Fibroblast of skin of left biceps (primary cell): ENCODE results near the gene WNT9B.

Source experiments
- DNase-seq, 2 experiments: peaks; one replicate each; pipeline ENCODE4 v3.0.0-alpha.2; 2013; ENCODE audit warnings: low read depth in 2 of 2

The WNT9B gene

DNA sequence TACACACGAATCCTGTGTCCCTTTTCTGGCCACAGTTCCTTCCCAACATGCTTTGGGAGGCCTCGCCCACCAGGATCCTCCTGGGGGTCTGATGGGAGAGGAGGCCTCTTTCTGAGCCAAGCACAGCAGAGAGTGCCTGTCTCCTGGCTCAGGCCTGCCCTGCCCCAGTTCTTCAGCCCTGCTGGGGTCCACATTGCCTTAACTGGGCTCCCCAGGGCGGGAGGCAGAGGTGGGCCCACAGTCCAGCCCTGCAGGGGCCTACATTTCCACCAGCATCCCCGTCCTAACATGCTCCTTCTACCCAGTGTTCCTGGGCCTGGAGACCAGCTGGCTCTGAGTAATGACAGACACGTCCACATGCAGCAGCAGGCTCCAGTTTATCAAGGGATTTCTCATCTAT is 29.6 kb downstream of the WNT9B start:
- no peak for DNase-seq

DNA sequence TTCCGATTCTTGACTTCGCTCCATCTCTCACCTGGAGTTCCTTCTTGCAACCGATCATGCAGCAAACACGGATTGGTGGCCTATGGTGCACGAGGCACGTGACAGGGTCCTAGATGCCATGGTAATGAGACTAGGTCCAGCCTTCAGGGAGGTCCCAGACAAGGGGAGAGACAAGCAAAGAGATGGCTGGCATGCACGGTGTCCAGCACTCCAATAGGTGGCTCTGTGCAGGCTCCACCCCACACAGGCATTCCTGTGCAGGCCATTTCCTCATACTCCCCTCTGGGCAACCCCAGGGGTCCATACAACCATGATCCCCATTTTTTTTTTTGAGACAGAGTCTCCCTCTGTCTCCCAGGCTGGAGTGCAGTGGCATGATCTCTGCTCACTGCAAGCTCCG is 31.3 kb downstream of the WNT9B start:
- no peak for DNase-seq

DNA sequence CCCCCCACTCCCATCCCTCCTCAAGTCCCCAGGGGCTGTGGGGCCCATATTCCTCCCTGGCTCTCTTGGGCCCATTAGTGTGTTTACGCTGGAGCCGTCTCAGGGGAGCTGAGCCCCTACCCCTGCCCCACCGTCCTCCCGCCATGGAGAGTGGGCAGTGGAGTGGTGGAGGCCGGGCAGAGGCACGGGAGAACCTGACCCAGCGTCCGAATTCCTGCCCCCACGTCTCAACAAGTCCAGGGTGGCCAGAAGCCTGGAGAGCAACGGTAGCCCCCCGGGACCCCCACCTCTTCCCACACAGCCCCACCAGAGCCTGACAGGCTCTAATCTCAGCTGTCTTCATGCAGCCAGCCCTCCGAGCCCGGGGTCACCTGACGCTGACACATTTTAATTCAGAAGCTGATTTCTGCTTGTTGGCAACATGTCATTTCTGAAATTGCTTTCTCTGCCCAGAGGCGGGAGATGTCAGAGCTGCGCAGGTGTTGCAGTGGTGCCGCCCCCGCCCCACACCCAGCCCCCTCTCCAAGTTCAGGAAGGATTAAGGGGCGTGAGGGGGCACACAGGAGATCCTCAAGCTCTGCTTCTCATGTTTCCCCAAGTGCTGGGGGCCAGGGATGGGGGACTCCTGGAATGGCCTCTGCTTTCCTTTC is 32.6 kb downstream of the WNT9B start:
- DNase-seq: no peak

DNA sequence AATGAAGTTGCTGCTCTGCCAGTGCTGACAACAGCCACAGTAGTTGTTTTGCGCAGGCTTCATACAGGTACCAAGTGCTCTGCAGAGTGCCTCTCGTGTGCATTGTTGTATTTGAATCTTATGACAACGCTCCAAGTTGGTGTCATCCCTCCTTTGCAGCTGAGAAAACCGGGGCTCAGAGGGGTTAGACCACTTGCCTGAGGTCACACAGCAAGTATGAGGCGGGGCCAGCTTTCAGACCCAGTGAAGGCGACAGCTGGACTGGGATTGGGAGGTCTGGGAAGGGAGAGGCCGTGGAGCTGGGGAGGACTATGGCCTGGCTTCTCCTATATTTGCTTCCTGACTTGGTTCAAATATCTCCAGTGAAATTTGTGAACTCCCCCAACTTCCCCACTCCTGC is 33.2 kb downstream of the WNT9B start:
- DNase-seq: no peak

DNA sequence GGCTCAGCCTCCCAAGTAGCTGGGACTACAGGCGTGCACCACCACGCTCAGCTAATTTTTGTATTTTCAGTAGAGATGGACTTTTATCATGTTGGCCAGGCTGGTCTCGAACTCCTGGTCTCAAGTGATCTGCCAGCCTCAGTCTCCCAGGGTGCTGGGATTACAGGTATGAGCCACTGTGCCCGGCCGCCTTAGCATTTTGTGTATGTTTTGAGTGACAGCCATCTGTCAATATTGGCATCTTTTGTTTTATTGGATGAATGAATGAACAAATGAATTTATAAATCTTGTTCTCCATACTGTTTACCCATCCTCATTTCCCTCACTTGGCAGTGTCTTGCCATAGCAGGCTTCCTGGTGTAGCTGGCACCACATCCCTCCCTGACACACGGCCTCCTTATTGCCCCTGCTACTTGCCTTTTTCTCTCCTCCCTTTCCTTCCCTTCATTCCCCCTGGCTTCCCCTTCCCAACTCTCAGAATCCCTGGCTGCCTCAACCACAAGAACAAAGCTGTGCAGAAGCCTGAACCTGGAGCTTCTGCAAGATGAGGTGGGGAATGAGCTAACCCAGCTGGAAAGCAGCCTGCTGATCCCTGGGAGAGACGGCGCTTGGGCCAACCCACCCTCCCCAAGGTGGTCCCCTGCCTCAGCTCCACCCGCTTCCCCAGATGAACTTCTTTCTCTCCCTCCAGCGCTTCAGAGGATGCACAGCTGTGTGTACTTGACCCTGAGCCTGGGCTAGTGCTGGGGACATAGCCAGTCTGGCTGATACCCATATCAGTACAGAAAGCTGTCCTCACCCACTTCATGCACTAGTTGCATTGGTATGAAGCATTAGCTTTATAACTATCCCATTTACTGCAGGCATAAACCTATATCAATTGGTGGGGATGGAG is 34.3 kb downstream of the WNT9B start:
- no peak for DNase-seq

DNA sequence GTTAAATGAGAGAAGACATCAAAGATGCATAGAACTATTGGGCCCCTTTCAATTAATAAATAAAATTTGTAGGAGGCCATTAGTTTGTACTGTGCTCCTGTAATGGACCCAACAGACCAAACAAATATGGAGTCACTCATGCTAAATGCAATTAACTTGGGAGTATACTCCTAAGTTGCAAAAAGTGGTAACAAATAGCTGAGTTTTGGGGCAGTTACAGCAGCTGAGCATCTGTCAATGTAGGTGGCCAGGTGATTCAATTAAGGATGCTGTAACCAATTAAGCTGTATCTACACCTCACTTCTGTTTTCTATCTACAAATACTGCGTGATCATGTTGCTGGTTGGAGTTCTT is 34.9 kb downstream of the WNT9B start:
- no peak for DNase-seq

DNA sequence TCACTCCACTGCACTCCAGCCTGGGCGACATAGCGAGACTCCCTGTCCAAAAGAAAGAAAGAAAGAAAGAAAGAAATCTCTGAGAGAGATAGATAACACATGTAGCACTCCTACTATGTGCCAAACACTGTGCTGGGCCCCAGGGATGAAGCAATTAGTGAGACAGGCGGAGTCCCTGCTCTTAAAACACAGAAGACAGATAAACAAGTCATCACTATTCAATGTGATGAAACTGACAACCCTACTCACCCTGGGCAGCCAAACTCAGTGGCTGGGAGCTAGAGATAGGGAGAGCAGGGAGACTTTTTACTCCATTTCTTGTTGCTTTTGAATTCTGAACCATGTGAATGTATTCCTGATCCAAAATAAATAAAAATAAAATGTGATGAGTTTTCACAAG is 36.3 kb downstream of the WNT9B start:
- DNase-seq: no peak

DNA sequence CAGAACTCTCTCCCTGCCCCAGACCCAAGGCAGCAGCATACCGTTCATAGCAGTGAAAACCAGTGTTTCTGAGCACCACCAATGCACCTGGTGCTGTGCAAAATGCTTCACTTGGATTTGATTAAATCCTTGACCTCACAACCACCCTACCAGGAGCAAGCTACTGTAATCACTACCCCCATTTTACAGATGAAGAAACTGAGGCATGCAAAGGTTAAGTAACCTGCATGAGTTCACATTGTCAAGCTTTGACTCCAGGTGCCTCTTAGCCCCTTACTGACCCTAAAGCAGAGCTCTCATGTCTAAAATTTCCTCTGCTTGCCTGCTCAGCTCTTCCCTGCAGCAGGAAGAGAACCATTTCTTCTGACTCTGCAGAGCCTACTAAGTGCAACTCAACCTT is 37.3 kb downstream of the WNT9B start:
- DNase-seq: no peak

DNA sequence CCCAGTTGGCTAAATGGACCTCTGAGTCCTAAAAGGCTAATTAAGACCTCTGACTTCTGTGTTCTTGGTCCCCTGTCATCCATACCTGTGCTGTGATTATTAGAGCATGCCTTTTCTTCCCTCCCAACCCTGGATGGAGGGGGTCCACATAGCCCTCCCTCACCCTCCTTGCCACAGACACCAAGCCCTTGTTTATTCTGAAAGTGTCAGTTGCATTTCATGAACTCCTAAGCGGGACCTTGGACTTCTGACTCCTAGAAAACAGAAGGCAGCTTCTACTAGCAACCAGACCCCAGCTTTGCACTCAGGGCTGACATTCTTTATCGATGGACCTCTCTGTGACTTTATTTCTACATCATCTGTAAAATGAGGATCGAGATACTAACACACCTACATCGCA is 38.1 kb downstream of the WNT9B start:
- DNase-seq: no peak

DNA sequence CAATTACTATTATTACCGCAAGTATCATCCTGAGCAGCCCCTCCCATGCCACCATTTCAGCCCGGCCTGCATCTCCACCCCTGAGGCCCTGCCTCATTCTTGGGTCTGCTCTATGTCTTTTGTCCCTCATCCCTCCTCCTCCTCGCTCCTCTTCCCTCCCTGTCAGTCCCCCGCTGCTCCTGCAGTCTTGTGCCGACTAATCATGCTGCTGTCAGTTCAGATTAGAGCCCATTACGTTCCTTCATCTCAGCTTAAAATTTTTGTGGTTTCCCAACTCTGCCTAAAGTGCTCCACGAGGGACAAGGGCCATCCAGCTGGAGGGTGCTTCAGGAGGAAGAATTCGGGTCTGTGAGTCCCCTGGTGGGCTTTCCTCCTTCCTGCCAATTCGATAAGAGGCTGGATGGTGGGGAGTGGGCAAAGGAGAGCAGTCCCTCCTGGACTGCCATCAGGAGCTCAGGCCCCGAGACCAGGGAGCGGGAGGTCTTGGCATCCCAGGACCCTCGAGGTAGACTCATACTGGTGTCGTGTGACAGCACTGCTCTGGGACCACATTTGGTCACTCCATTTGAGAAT is 38.7 kb downstream of the WNT9B start:
- DNase-seq: no peak

DNA sequence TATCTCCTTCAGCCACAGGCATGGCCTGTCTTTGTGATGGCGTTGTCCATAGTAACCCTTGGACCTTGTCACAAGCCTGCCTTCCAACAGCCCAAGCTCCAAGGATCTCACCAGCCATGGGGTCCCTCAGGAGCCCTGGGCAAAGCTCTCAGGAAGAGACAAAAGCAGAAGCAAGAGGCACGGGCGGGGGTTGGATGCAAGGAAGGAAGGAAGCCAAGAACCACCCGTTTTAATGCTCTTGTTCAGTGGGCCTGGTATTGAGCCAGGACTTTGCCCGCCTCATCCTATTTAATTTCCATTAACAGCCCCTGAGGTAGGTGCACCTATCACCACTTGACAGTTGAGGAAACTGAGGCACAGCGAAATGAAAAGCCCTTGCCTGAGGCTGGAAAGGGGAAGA is 39.3 kb downstream of the WNT9B start:
- DNase-seq: no peak

DNA sequence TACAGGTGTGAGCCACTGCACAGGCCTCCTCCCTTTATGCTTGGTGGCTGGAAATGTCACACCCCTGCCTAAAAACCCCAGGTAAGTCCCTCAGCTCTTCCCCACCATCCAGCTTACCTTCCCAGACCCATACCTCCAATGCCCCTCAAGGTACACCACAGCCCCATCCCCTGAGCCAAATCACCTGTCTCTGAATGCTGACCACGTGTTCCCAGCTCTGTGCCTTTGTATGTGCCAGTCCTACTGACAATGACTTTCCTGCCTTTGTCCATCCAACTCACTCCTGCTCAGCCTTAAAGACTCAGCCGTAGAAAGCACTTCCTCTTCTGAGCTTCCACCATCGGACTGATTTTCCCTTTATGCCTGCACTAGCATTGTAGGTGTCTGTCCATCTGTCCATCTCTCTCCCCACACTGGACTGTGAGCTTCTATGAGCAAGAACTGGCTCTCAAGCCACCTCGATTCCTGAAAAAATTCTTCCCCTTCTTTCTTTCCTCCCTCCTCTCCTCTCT is 40.9 kb downstream of the WNT9B start:
- DNase-seq: no peak

DNA sequence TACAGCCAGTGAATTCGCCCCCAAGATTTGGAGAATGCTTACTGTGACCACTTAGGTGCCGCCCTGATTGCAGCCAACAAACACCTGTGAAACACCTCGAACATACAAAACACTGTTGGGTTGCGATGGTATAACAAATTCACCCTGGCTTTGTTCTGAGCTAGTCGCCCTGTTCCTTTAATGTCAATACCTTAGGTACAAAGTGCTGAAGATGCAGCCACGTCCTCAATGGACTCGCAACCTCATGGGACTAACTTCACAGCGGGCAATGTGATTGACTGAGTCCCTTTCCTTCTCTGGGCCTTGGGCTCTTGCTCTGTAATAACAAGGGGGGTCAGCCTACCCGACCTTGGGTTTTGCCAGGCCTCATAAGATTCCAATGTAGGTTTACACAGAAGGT is 42.6 kb downstream of the WNT9B start:
- no peak for DNase-seq

DNA sequence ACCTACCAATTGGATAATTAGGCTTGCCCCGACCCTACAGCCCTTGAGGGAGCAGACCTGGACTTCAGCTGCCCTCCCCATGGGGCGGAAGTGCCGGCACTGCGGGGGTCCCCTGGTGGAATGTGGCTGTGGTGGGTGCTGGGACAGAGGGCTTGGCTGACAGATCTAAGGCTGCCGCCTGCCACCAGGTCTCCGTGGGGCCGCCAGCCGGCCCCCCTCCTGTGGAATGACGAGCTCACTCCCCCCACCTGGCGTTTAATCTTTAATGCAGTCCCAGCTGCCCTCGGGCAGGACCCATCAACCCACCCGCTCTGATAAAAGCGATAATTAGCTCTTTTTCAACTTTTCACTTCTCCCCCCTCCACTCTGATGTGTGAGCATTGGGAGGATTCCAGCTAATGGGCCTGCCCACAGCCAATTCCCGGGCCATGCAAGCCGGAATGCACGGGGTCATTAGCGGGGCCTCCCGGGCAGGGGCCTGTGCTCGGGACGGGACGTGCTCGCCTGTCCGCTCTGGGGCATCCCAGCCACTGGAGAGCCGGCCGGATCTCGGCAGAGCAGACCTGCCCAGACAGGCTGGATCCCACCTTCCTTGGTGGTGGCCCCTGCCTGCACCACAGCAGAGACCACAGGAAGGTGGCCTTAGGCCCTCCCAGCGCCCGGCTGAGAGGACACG is 43.2 kb downstream of the WNT9B start:
- DNase-seq: no peak

DNA sequence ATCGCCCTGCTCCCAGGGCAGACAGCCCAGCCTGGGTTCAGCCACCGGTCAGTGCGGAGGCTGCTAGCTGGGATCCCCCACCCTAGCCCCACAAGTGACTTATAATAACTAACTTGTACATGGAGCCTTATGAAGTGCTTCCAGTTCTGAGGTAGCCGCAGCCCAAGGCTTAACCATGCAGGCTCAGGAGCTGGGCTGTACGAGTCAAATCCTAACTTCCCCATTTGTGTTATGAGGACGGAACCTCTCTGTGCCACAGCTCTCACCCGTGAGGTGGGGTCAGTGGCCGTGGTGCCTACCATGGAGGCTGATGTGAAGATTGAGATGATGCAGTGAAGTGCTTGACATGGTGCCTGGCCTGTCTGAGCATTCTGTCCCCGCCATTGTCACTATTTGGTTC is 43.8 kb downstream of the WNT9B start:
- DNase-seq: no peak

DNA sequence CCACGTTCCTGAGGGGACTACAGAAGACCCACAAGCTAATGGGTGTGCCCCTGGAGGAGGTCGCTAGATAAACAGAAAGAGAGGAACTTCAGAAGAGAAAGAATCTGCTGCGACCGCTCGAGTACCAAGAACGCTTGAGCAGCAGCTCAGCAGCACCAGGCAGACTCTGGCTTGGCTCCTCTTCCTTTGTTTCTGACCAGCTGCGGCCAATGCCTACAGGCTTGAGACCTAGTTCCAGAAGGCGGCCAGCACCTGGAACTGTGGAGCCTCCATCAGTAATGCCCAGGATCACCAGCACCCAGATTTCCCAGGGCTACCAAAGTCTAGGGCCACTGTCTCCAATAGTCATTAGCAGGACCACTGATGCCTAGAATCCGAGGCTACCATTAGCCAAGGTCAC is 45.6 kb downstream of the WNT9B start:
- no peak for DNase-seq

DNA sequence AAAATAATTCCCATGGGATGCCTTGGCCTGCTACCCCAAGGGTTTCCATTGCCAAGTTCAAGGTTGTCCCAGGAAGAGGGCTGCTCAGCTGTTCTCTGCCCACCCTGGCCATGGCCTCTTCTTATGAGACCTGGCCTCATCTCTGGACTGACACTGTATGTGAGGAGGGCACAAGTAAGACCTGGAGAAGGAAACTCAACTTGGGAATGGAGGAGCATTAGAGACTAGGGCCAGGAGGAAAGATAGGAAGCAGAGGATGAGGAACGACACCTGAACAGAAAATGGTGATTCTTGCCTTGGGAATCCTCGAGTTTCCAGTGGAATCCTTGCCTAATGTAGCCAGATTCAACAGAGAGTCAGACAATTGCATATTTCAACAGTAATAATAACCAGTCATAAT is 47.0 kb downstream of the WNT9B start:
- DNase-seq: no peak

DNA sequence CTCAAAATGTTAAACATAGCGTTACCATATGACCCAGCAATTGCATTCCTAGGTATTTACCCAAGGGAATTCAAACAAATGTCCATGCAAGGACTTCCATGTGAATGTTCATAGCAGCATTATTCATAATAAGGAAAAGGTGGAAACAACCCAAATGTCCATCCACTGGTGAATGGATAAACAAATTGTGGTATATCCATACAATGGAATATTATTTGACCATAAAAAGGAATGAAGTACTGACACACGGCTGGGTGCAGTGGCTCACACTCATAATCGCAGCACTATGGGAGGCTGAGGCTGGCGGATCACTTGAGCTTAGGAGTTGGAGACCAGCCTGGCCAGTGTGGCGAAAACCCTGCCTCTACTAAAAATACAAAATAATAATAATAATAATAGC is 47.5 kb downstream of the WNT9B start:
- DNase-seq: no peak

DNA sequence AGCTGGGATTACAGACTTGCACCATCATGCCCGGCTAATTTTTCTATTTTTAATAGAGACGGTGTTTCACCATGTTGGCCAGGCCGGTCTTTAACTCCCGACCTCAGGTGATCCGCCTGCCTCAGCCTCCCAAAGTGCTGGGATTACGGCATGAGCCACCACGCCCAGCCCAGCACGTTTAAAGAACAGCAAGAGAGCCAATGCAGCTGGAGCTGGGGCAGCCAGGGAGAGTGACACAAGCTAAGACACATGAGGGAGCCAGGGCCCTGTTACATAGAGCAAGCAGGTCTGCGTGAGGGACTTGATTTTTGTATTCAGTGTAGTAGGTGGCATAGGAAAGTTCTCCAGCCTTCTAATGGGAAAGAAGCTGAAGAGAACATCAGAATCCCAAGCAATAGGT is 49.9 kb downstream of the WNT9B start:
- DNase-seq: no peak

DNA sequence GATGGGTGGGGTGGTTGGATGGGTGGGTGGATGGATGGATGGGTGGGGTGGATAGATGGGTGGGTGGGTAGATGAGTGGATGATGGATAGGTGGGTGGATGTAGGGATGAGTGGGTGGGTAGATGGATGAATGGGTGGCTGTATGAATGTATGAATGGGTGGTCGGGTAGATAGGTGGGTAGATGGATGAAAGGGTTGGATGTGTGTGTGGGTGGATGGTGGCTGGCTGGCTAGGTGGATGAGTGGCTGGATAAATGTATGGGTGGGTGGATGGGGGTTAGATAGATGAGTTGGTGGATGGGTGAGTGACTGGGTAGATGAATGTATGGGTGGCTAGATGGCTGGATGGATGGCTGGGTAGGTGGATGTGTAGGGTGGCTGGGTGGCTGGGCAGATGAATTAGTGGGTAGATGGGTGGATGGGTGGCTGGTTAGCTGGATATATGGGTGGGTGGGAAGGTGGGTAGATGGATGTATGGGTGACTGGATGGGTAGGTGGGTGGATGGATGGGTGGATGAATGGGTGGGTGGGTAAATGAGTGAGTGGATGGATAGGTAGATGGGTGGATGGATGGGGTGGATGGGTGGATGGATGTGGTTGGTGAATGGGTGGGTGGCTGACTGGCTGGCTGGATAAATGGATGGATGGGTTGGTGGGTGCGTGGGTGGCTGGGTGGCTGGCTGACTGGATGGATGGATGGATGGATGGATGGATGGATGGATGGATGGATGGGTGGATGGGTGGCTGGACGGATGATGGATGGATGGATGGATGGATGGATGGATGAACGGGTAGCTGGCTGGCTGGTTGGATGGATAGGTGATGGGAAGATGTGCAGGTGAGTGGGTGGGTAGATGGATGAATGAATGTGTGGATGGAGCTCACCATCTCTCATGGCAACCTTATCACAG is 52.6 kb downstream of the WNT9B start:
- DNase-seq: no peak

DNA sequence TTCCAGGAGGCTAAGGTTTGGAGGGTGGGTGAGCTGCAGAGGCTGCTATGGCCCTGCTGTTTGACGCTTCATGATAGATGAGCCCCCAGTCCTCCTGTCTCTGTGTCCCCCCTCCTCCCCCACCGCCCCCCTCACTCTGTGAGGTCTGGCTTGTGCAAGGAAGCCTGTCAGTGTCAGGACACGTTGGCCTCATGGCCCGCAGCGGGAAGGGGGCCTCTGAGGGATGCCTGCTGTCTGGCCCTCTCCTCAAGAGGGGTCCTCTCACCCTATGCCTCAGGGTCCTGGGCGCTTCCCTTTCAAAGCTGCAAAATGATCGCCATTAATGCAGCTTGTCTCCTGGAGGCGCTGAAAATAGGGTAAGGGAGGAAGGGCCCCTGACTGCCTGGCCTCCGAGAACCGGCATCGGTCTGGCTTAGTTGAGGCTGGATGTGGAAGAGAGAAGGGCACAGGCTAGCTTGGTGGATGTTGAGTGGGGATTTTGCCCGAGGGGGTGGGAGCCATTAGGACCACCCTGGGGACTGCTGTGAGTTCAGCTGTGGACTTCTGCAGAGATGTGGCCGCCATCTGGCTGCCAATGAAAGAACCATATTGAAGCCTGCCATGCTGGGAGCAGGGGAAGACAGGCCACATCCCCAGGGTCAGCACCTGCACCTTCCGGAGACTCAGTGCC is 56.8 kb downstream of the WNT9B start:
- DNase-seq: no peak
